Measurements from ENCODE around the gene NCKIPSD. TPM values are rescaled to one million over a fixed set of nuclear protein-coding genes. Genes with fewer than 3 reads are reported as not detected.

Gene NCKIPSD
- total RNA-seq, 1 donor from 2014 or later = 102 TPM

DNA sequence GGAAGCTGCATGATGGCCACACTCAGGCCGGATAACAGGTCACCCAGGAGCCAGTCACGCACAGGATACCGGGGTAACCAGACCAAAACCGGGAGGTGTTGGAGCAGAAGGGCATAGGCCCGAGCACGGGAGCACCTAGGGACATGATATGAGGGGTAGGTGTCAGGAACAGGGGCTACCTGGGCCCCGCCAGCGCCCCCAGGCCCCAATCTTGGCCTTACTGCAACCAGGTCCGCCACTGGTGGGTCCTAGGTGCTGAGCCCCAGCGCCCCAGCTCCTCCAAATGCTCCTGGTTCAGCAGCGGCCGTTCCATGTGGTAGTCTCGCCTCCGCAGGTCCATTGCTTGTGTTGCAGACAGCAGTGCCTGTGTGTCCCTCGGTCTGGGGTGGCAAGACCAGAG, 52.5 kb downstream of the NCKIPSD start:
- Histone ChIP-seq H3K4me3 (peak overlapping the region in 1 of 2 donors; percentile 95), H3K9me3 (no peaks in the 10 kb centered on the region), H3K27ac (peak overlapping the region; percentile 80 to 81), H3K36me3 (peaks cover 45 to 50% of the 10 kb centered on the region in 2 donors), H3K4me1 (peaks cover 0 to 22% of the 10 kb centered on the region in 2 donors), H3K27me3 (no peaks in the 10 kb centered on the region)
- intact Hi-C loops (cut with DNase I) = loop anchor here (10.0 kb wide), 1 partner anchor 158 kb away; no protein-coding TSS in a partner anchor
- no peak for DNase-seq (ENCODE audit: low spot score in 2 of 2)
- TF ChIP-seq, protein P1, sequence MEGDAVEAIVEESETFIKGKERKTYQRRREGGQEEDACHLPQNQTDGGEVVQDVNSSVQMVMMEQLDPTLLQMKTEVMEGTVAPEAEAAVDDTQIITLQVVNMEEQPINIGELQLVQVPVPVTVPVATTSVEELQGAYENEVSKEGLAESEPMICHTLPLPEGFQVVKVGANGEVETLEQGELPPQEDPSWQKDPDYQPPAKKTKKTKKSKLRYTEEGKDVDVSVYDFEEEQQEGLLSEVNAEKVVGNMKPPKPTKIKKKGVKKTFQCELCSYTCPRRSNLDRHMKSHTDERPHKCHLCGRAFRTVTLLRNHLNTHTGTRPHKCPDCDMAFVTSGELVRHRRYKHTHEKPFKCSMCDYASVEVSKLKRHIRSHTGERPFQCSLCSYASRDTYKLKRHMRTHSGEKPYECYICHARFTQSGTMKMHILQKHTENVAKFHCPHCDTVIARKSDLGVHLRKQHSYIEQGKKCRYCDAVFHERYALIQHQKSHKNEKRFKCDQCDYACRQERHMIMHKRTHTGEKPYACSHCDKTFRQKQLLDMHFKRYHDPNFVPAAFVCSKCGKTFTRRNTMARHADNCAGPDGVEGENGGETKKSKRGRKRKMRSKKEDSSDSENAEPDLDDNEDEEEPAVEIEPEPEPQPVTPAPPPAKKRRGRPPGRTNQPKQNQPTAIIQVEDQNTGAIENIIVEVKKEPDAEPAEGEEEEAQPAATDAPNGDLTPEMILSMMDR (IDR thresholded peaks at IDR 0.05) = no peak

DNA sequence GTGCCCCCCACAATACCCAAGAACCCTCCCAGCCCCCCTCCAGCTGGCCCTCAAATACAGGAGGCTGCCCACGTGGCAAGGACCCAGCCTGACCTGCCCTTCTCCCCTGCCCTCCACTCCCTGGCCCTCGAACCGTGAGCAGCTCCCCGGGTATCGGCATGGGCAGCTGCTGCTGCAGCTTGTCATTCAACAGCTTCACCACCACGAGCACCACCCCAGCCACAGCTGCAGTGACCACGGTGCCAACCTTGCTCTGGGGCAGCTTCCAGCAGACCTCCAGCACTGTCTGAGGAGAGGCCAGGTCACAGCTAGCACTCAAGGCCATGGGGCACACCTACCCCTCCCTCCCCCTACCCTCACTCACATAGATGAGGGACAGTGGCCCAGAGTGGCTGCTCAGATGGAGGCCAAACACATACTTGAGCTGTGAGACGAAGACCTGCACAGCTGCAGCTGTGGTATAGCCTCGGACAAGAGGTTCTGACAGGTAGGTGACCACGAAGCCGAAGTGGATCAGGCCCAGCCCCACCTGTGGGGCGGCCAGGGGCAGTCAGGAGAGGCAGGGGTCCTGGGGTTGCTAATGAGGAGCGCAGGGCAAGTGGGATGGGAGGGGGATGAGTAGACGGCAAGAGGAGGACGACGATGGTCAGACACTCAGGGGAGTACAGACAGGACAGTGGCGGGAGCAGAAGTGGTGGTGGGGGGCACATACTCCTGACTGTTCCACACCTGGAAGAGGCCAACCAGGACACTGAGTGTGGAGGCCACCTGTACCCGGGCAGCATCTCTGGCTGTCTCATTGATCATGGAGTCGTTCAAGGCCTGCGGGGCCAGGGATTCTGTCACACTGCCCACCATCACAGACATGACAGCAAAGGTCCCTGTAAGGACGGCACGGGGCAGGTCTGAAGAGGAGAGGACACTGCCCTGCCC, 53.9 kb downstream of the NCKIPSD start:
- Histone ChIP-seq H3K4me3 (no peak overlapping the region), H3K9me3 (no peaks in the 10 kb centered on the region), H3K27ac (no peak overlapping the region), H3K27me3 (no peaks in the 10 kb centered on the region), H3K4me1 (peaks cover 0 to 22% of the 10 kb centered on the region in 2 donors), H3K36me3 (peaks cover 60 to 65% of the 10 kb centered on the region in 2 donors)
- no peak for DNase-seq (ENCODE audit: low spot score in 2 of 2)
- intact Hi-C loops (cut with DNase I) = loop anchor here (10.0 kb wide), 1 partner anchor 157 kb away; no protein-coding TSS in a partner anchor
- TF ChIP-seq, protein P1 (IDR thresholded peaks at IDR 0.05) = no peak

DNA sequence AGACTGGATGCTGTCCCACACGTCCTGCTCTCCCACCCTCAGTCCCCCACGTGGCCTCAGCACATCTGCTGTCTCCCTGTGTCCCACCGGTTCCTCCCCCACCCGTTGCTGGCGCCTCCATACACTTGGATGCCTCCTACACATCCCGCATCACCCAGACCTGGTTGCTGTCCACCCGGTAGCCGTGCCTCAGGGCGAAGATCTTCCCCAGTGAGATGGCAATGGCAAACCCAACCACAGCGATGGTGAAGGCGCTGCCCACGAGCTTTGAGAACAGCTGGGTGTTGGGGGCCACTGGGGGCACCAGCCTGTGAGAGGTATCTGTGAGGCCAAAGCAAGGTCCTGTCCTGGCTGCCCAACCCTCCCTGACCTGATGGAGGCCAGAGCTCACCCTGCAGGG, 54.9 kb downstream of the NCKIPSD start:
- no peak for DNase-seq (ENCODE audit: low spot score in 2 of 2)
- Histone ChIP-seq H3K36me3 (peaks cover 69 to 74% of the 10 kb centered on the region in 2 donors), H3K27ac (no peak overlapping the region), H3K9me3 (no peaks in the 10 kb centered on the region), H3K4me3 (no peak overlapping the region), H3K4me1 (peaks cover 0 to 16% of the 10 kb centered on the region in 2 donors), H3K27me3 (no peaks in the 10 kb centered on the region)
- TF ChIP-seq, protein P1 (IDR thresholded peaks at IDR 0.05) = no peak
- intact Hi-C loops (cut with DNase I) = loop anchor here (10.0 kb wide), 1 partner anchor 156 kb away; no protein-coding TSS in a partner anchor

DNA sequence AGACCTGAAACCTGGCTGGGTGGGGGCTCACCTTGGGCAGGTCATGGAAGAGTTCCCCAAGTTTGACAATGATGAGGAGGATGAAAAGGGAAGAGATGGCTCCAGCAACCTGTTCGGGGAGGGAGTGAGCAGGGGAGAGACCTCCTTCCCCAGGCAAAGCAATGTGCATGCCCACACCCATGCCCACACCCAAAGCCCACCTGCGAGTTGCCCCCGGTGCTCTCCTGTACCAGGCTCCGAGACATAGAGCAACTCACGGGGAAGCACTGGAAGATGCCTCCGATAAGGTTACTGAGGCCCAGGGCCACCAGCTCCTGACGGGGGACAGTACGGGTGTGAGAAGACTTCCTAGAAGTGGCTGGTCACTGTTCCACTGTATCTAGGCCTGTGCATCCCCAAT, 55.3 kb downstream of the NCKIPSD start:
- no peaks in the 10 kb centered on the region for H3K9me3 ChIP-seq
- H3K27me3 ChIP-seq = no peaks in the 10 kb centered on the region
- peaks cover 73 to 78% of the 10 kb centered on the region in 2 donors for H3K36me3 ChIP-seq
- TF ChIP-seq, protein P1 (IDR thresholded peaks at IDR 0.05) = no peak
- intact Hi-C loops (cut with DNase I) = loop anchor here (10.0 kb wide), 1 partner anchor 156 kb away; no protein-coding TSS in a partner anchor
- no peak overlapping the region for H3K27ac ChIP-seq
- H3K4me1 ChIP-seq = peaks cover 0 to 15% of the 10 kb centered on the region in 2 donors
- no peak overlapping the region for H3K4me3 ChIP-seq
- DNase-seq (ENCODE audit: low spot score in 2 of 2) = no peak

DNA sequence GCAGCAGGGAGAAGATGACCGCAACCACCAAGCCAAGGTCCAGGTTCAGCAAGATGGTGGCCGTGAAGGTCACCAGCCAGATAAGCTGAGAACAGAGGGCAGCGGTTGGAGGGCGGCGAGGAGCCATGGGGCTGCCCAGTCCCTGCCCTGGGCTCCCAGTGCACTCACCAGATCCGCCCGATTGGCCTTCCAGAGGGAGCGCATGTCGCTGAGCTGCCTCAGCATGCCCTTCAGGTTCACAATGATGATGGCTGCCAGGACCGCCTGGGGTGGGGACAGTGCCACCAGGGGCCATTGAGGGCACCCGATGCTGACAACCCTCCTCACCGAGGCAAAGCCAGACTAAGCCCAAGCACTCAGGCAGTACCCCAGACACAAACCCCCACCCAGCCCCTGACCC, 55.8 kb downstream of the NCKIPSD start:
- DNase-seq (ENCODE audit: low spot score in 2 of 2) = no peak
- peaks cover 76 to 83% of the 10 kb centered on the region in 2 donors for H3K36me3 ChIP-seq
- H3K9me3 ChIP-seq = no peaks in the 10 kb centered on the region
- H3K4me1 ChIP-seq = peaks cover 0 to 15% of the 10 kb centered on the region in 2 donors
- H3K4me3 ChIP-seq = no peak overlapping the region
- H3K27ac ChIP-seq = no peak overlapping the region
- TF ChIP-seq, protein P1 (IDR thresholded peaks at IDR 0.05) = no peak
- intact Hi-C loops (cut with DNase I) = loop anchor here (10.0 kb wide), 1 partner anchor 155 kb away; no protein-coding TSS in a partner anchor
- H3K27me3 ChIP-seq = no peaks in the 10 kb centered on the region
